HepG2 (cell line): Measurements from ENCODE around the gene PCDHB1.

Source experiments
- CEBPG ChIP-seq: IDR thresholded peaks from 2 replicates; pipeline ENCODE4 v1.6.1; 2016
- CTCF ChIP-seq: sonication (generic); formaldehyde crosslinking; IDR thresholded peaks from 2 replicates; pipeline ENCODE4 v1.5.0; 2020; ENCODE audit warnings: mild to moderate bottlenecking, missing genetic modification reagents, moderate library complexity
- FOXK1 ChIP-seq: sonication (generic); formaldehyde crosslinking; IDR thresholded peaks from 2 replicates; pipeline ENCODE4 v1.4.0; 2020; ENCODE audit warnings: low read depth, missing genetic modification reagents, borderline replicate concordance
- FOXK2 ChIP-seq: fragments of 450-650 bp; IDR thresholded peaks from 2 replicates; pipeline ENCODE4 v1.6.1; 2016
- HOXD1 ChIP-seq: sonication (generic); formaldehyde crosslinking; IDR thresholded peaks from 2 replicates; pipeline ENCODE4 v1.5.0; 2020; ENCODE audit warnings: missing genetic modification reagents
- PCBP1 ChIP-seq: fragments of 200-400 bp; formaldehyde crosslinking; IDR thresholded peaks from 2 replicates; pipeline ENCODE4 v1.6.1; 2017; ENCODE audit warnings: mild to moderate bottlenecking, low read depth, low read length, borderline replicate concordance
- POLR2A ChIP-seq, 2 experiments: IDR thresholded peaks; 2 replicates each; pipeline ENCODE4 v1.6.1; 2011; ENCODE audit warnings: low read depth in 2 of 2, low read length in 2 of 2, mild to moderate bottlenecking in 1 of 2, moderate library complexity in 1 of 2; ENCODE audit not compliant: insufficient read depth in 1 of 2
- SMC3 ChIP-seq: IDR thresholded peaks from 2 replicates; pipeline ENCODE4 v1.6.1; 2011; ENCODE audit warnings: low read length, improper control_type of control experiment
- TCF7L2 ChIP-seq: IDR thresholded peaks from 2 replicates; pipeline ENCODE4 v1.6.1; 2011; ENCODE audit warnings: mild to moderate bottlenecking, low read depth, low read length, moderate library complexity
- YY1 ChIP-seq: IDR thresholded peaks from 2 replicates; pipeline ENCODE4 v1.6.1; 2011; ENCODE audit warnings: low read length, low read depth, moderate library complexity, mild to moderate bottlenecking; ENCODE audit not compliant: insufficient read depth, insufficient replicate concordance
- ZFP1 ChIP-seq: IDR thresholded peaks from 2 replicates; pipeline ENCODE4 v1.6.1; 2016

DNA sequence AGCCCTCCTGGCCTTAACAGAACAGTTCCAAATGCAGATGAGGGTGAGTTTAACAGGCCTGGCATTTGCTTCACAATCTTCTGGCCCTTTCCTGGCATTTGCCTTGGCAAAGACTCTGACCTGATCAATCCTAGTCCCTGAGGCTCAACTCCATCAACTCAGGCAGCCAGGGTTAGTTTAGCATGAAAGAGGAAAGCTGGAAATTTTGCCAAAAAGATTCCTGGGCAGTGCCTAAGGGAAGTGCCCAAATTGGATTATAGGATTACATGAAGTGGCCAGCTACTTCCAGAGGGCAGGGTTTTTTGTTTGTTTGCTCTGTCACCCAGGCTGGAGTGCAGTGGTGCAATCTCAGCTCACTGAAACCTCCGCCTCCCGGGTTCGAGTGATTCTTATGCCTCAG, 48.1 kb upstream of the PCDHB1 start:
- TF ChIP-seq YY1 = no peak
- no peak for TF ChIP-seq CTCF (CRISPR knock-in tag)
- TF ChIP-seq CEBPG (CRISPR knock-in tag) = no peak
- TF ChIP-seq FOXK1 = no peak
- TF ChIP-seq SMC3 = no peak
- no peak for TF ChIP-seq ZFP1
- TF ChIP-seq TCF7L2 = no peak
- TF ChIP-seq PCBP1 = no peak
- TF ChIP-seq HOXD1 = no peak
- TF ChIP-seq POLR2A (IDR thresholded peaks at IDR 0.05; ENCODE audit: insufficient read depth in 1 of 2, low read depth in 2 of 2, low read length in 2 of 2) = no peak
- no peak for TF ChIP-seq FOXK2
